ENCODE measurements around the gene MED12L.

DNA sequence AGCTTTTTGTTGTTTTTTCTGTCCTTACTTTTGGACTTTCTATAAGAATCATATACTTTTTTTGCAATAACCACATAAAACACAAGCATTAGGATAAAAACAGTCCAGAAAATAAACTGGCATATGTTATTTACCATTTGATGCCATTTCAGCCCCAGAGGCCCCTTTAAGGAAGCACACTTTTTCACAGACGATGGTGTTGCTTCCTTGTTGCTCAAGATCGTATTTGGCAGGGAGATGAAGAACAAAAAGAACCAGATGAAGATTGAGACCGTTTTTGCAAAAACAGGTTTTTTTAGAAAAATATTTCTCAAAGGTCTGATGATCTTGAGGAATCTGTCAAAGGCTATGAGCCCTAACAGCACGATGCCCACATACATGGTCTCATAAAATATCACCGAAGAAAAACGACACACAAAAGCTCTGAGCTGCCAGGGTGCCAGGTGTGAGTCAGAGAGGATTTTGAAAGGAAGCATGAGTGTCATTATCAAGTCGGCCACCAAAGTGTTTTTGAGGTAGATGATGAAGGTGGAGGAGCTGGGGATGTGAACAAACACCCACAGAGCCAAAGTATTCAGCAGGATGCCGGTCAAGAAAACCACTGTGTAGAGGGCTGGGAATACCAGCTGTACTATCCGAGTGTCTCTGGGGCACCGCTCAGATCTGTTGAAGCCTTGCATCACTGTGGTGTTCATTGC, 243.0 kb downstream of the MED12L start:
- TF ChIP-seq POLR2AphosphoS5 (IDR thresholded peaks at IDR 0.05): no peak
- TF ChIP-seq, protein P1, sequence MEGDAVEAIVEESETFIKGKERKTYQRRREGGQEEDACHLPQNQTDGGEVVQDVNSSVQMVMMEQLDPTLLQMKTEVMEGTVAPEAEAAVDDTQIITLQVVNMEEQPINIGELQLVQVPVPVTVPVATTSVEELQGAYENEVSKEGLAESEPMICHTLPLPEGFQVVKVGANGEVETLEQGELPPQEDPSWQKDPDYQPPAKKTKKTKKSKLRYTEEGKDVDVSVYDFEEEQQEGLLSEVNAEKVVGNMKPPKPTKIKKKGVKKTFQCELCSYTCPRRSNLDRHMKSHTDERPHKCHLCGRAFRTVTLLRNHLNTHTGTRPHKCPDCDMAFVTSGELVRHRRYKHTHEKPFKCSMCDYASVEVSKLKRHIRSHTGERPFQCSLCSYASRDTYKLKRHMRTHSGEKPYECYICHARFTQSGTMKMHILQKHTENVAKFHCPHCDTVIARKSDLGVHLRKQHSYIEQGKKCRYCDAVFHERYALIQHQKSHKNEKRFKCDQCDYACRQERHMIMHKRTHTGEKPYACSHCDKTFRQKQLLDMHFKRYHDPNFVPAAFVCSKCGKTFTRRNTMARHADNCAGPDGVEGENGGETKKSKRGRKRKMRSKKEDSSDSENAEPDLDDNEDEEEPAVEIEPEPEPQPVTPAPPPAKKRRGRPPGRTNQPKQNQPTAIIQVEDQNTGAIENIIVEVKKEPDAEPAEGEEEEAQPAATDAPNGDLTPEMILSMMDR (IDR thresholded peaks at IDR 0.05): no peak
